GM12878 (cell line): ENCODE measurements around the gene KIF17. TPM values are rescaled to one million over a fixed set of nuclear protein-coding genes. Genes with fewer than 3 reads are reported as not detected.

ENCODE experiments used
- polyA plus RNA-seq, 11 experiments: library from polyadenylated mRNA; depleted of rRNA in 4 of 11; unstranded in 6 of 11; stranded (reverse) in 5 of 11; fragments of >200 nt; fragmentation: Nextera tagmentation in 4 of 11; fragmentation: Illumina TruSeq in 1 of 11; extraction: Ambion mirVana in 4 of 11; extraction: Trizol in 1 of 11; gene quantifications; 1 replicate in 1 of 11; 2 replicates in 10 of 11; pipeline versions ENCODE4 v1.2.1 to v1.2.3, GENCODE V29; 2011 to 2016; ENCODE audit warnings: inconsistent platforms in 2 of 11, missing spikeins in 2 of 11, low read depth in 1 of 11
- total RNA-seq, 4 experiments: library from RNA; depleted of rRNA in 3 of 4; stranded (reverse); fragments of >200 nt in 3 of 4; fragmentation: Illumina TruSeq in 1 of 4; extraction: Trizol in 1 of 4; gene quantifications; 2 replicates each; pipeline versions ENCODE4 v1.2.1 to v1.2.3, GENCODE V29; 2013 to 2021

KIF17 gene
- total and polyA plus RNA-seq, 10 of the 15 experiments (the other 5 are each of a cell fraction or from before 2014, with no cell fraction given): 0.01 to 0.10 (median 0.03) TPM; not detected in 7

Other genes with a start within 250 kb of the KIF17 start
Only the 7 nearest of the 8 such genes appear.
- 14.7 and 15.6 TPM in 2 replicates for gene MUL1, start 209.9 kb downstream of the KIF17 start, total RNA-seq (2014; rRNA removed)
- gene MUL1, start 209.9 kb downstream of the KIF17 start, total RNA-seq (2014; rRNA removed; fragmentation: Illumina TruSeq; extraction: Trizol): 7.6 and 9.1 TPM in 2 replicates
- 19.6 and 21.0 TPM in 2 replicates for gene MUL1, start 209.9 kb downstream of the KIF17 start, total RNA-seq (2021)
- 7.7 and 15.3 TPM in 2 replicates for gene MUL1, start 209.9 kb downstream of the KIF17 start, polyA plus RNA-seq (2011; rRNA removed)
- gene MUL1, start 209.9 kb downstream of the KIF17 start, polyA plus RNA-seq (2014; fragmentation: Illumina TruSeq; extraction: Trizol): 6.9 and 12.2 TPM in 2 replicates
- gene MUL1, start 209.9 kb downstream of the KIF17 start, polyA plus RNA-seq (2014; fragmentation: Nextera tagmentation; extraction: Ambion mirVana): 1 to 10 TPM; 4.9 to 8.1 TPM
- gene MUL1, start 209.9 kb downstream of the KIF17 start, polyA plus RNA-seq (2014; rRNA removed): 16.3 and 19.1 TPM in 2 replicates
- 10 to 100 TPM; 25.9 to 27.0 TPM for gene MUL1, start 209.9 kb downstream of the KIF17 start, polyA plus RNA-seq (2016; fragmentation: Nextera tagmentation; extraction: Ambion mirVana)
- not detected in 2 replicates for gene FAM43B, start 165.4 kb downstream of the KIF17 start, total RNA-seq (2014; rRNA removed)
- not detected in 2 replicates for gene FAM43B, start 165.4 kb downstream of the KIF17 start, total RNA-seq (2014; rRNA removed; fragmentation: Illumina TruSeq; extraction: Trizol)
- gene FAM43B, start 165.4 kb downstream of the KIF17 start, total RNA-seq (2021): not detected in 2 replicates
- gene FAM43B, start 165.4 kb downstream of the KIF17 start, polyA plus RNA-seq (2011; rRNA removed): not detected in 2 replicates
- not detected in 2 replicates for gene FAM43B, start 165.4 kb downstream of the KIF17 start, polyA plus RNA-seq (2014; fragmentation: Illumina TruSeq; extraction: Trizol)
- gene FAM43B, start 165.4 kb downstream of the KIF17 start, polyA plus RNA-seq (2014; fragmentation: Nextera tagmentation; extraction: Ambion mirVana): not detected
- gene FAM43B, start 165.4 kb downstream of the KIF17 start, polyA plus RNA-seq (2014; rRNA removed): not detected in 2 replicates
- gene FAM43B, start 165.4 kb downstream of the KIF17 start, polyA plus RNA-seq (2016; fragmentation: Nextera tagmentation; extraction: Ambion mirVana): not detected
- not detected in 2 replicates for gene CDA, start 128.9 kb downstream of the KIF17 start, total RNA-seq (2014; rRNA removed)
- not detected in 2 replicates for gene CDA, start 128.9 kb downstream of the KIF17 start, total RNA-seq (2014; rRNA removed; fragmentation: Illumina TruSeq; extraction: Trizol)
- gene CDA, start 128.9 kb downstream of the KIF17 start, total RNA-seq (2021): 0.21 TPM in 1 of 2 replicates, not detected in the other
- not detected in 2 replicates for gene CDA, start 128.9 kb downstream of the KIF17 start, polyA plus RNA-seq (2011; rRNA removed)
- not detected in 2 replicates for gene CDA, start 128.9 kb downstream of the KIF17 start, polyA plus RNA-seq (2014; fragmentation: Illumina TruSeq; extraction: Trizol)
- gene CDA, start 128.9 kb downstream of the KIF17 start, polyA plus RNA-seq (2014; fragmentation: Nextera tagmentation; extraction: Ambion mirVana): not detected
- not detected in 2 replicates for gene CDA, start 128.9 kb downstream of the KIF17 start, polyA plus RNA-seq (2014; rRNA removed)
- not detected for gene CDA, start 128.9 kb downstream of the KIF17 start, polyA plus RNA-seq (2016; fragmentation: Nextera tagmentation; extraction: Ambion mirVana)
- gene PINK1, start 84.5 kb downstream of the KIF17 start, total RNA-seq (2014; rRNA removed): 2.3 and 2.8 TPM in 2 replicates
- gene PINK1, start 84.5 kb downstream of the KIF17 start, total RNA-seq (2014; rRNA removed; fragmentation: Illumina TruSeq; extraction: Trizol): 1.2 TPM in 2 replicates
- 2.4 and 2.5 TPM in 2 replicates for gene PINK1, start 84.5 kb downstream of the KIF17 start, total RNA-seq (2021)
- gene PINK1, start 84.5 kb downstream of the KIF17 start, polyA plus RNA-seq (2011; rRNA removed): 1.4 and 1.9 TPM in 2 replicates
- gene PINK1, start 84.5 kb downstream of the KIF17 start, polyA plus RNA-seq (2014; fragmentation: Illumina TruSeq; extraction: Trizol): 1.4 TPM in 2 replicates
- under 1 TPM in 1 of 2 experiments, not detected in 1; 0.42 TPM for gene PINK1, start 84.5 kb downstream of the KIF17 start, polyA plus RNA-seq (2014; fragmentation: Nextera tagmentation; extraction: Ambion mirVana)
- gene PINK1, start 84.5 kb downstream of the KIF17 start, polyA plus RNA-seq (2014; rRNA removed): 1.9 and 2.2 TPM in 2 replicates
- gene PINK1, start 84.5 kb downstream of the KIF17 start, polyA plus RNA-seq (2016; fragmentation: Nextera tagmentation; extraction: Ambion mirVana): 1 to 10 TPM; 1.6 to 4.4 TPM
- 245 and 248 TPM in 2 replicates for gene DDOST, start 56.6 kb downstream of the KIF17 start, total RNA-seq (2014; rRNA removed)
- gene DDOST, start 56.6 kb downstream of the KIF17 start, total RNA-seq (2014; rRNA removed; fragmentation: Illumina TruSeq; extraction: Trizol): 148 and 159 TPM in 2 replicates
- 175 and 194 TPM in 2 replicates for gene DDOST, start 56.6 kb downstream of the KIF17 start, total RNA-seq (2021)
- gene DDOST, start 56.6 kb downstream of the KIF17 start, polyA plus RNA-seq (2011; rRNA removed): 146 and 220 TPM in 2 replicates
- gene DDOST, start 56.6 kb downstream of the KIF17 start, polyA plus RNA-seq (2014; fragmentation: Illumina TruSeq; extraction: Trizol): 148 and 196 TPM in 2 replicates
- 100 to 1,000 TPM; 100 to 159 TPM for gene DDOST, start 56.6 kb downstream of the KIF17 start, polyA plus RNA-seq (2014; fragmentation: Nextera tagmentation; extraction: Ambion mirVana)
- 206 and 220 TPM in 2 replicates for gene DDOST, start 56.6 kb downstream of the KIF17 start, polyA plus RNA-seq (2014; rRNA removed)
- gene DDOST, start 56.6 kb downstream of the KIF17 start, polyA plus RNA-seq (2016; fragmentation: Nextera tagmentation; extraction: Ambion mirVana): 100 to 1,000 TPM; 272 to 274 TPM
- 0.33 and 0.62 TPM in 2 replicates for gene SH2D5, start 14.7 kb upstream of the KIF17 start, total RNA-seq (2014; rRNA removed)
- 0.09 and 0.18 TPM in 2 replicates for gene SH2D5, start 14.7 kb upstream of the KIF17 start, total RNA-seq (2014; rRNA removed; fragmentation: Illumina TruSeq; extraction: Trizol)
- 0.56 and 0.59 TPM in 2 replicates for gene SH2D5, start 14.7 kb upstream of the KIF17 start, total RNA-seq (2021)
- gene SH2D5, start 14.7 kb upstream of the KIF17 start, polyA plus RNA-seq (2011; rRNA removed): 0.22 and 0.29 TPM in 2 replicates
- gene SH2D5, start 14.7 kb upstream of the KIF17 start, polyA plus RNA-seq (2014; fragmentation: Illumina TruSeq; extraction: Trizol): 0.09 and 0.16 TPM in 2 replicates
- gene SH2D5, start 14.7 kb upstream of the KIF17 start, polyA plus RNA-seq (2014; fragmentation: Nextera tagmentation; extraction: Ambion mirVana): under 1 TPM in 1 of 2 experiments, not detected in 1; 0.03 TPM
- 0.20 and 0.39 TPM in 2 replicates for gene SH2D5, start 14.7 kb upstream of the KIF17 start, polyA plus RNA-seq (2014; rRNA removed)
- not detected for gene SH2D5, start 14.7 kb upstream of the KIF17 start, polyA plus RNA-seq (2016; fragmentation: Nextera tagmentation; extraction: Ambion mirVana)
- 133 TPM in 2 replicates for gene HP1BP3, start 69.3 kb upstream of the KIF17 start, total RNA-seq (2014; rRNA removed)
- gene HP1BP3, start 69.3 kb upstream of the KIF17 start, total RNA-seq (2014; rRNA removed; fragmentation: Illumina TruSeq; extraction: Trizol): 134 and 146 TPM in 2 replicates
- 138 and 149 TPM in 2 replicates for gene HP1BP3, start 69.3 kb upstream of the KIF17 start, total RNA-seq (2021)
- 186 and 230 TPM in 2 replicates for gene HP1BP3, start 69.3 kb upstream of the KIF17 start, polyA plus RNA-seq (2011; rRNA removed)
- 174 and 182 TPM in 2 replicates for gene HP1BP3, start 69.3 kb upstream of the KIF17 start, polyA plus RNA-seq (2014; fragmentation: Illumina TruSeq; extraction: Trizol)
- gene HP1BP3, start 69.3 kb upstream of the KIF17 start, polyA plus RNA-seq (2014; fragmentation: Nextera tagmentation; extraction: Ambion mirVana): 10 to 100 TPM; 32.6 to 88.9 TPM
- gene HP1BP3, start 69.3 kb upstream of the KIF17 start, polyA plus RNA-seq (2014; rRNA removed): 168 and 188 TPM in 2 replicates
- gene HP1BP3, start 69.3 kb upstream of the KIF17 start, polyA plus RNA-seq (2016; fragmentation: Nextera tagmentation; extraction: Ambion mirVana): 100 to 1,000 TPM; 109 to 117 TPM